Esophagus mucosa (tissue), 1 donor: ENCODE results near the gene MEIOSIN. TPM values are rescaled to one million over a fixed set of nuclear protein-coding genes. Genes with fewer than 3 reads are reported as not detected.

Experiments
- ATAC-seq: fragments of 200-7000 bp; cut with Tn5 transposase; one replicate; pipeline ENCODE4 v1.9.1; 2020
- total RNA-seq: library from RNA; stranded (reverse); gene quantifications from one replicate; pipeline ENCODE4 v1.2.4, GENCODE V29; 2023
- donor health status: DM: yes; HTN: yes; CAD: no.

MEIOSIN gene
- total RNA-seq, 1 donor from 2014 or later: not detected

GRCh38 chr19:45780146-45780447 lies 46.9 kb downstream of the MEIOSIN start:
- no peak for ATAC-seq

- ATAC-seq: no peak
These were observed 47.4 kb downstream of the MEIOSIN start for GRCh38 chr19:45780448-45781213.

GRCh38 chr19:45781214-45782161 lies 48.2 kb downstream of the MEIOSIN start:
- ATAC-seq: peak; percentile 60

DNA sequence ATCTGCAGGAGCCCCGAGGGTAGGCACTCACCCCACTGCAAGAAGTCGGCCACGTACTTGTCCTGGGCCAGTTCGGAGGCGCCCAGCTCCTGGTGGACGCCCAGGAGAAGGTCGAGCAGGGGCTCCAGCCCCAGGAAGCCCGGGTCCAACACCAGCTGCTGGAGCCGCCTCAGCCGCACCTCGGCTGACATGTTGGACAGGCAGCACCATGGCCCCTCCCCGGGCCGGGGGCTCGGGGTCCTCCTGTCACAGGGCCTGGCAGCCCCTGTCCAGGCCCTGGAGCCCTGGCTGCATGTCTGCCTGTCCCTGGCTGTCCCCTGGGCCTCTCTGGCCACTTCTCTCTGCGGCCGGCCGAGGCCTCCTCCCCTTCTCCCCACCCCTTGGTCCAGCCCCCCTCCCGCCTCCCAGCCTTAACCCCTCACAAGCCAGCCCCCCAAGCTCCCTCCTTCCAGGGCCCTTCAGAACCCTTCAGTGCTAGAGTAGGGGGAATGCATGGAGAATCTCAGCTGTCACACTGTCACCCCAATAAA lies 49.0 kb downstream of the MEIOSIN start, which contains the start of gene DMPK:
Gene DMPK (minus strand): TSS at position 329 of the 530 bp plus-strand sequence. CDS start 138 bp downstream, at position 191.
- ATAC-seq: no peak

GRCh38 chr19:45782820-45783785 lies 49.9 kb downstream of the MEIOSIN start:
- ATAC-seq: no peak

DNA sequence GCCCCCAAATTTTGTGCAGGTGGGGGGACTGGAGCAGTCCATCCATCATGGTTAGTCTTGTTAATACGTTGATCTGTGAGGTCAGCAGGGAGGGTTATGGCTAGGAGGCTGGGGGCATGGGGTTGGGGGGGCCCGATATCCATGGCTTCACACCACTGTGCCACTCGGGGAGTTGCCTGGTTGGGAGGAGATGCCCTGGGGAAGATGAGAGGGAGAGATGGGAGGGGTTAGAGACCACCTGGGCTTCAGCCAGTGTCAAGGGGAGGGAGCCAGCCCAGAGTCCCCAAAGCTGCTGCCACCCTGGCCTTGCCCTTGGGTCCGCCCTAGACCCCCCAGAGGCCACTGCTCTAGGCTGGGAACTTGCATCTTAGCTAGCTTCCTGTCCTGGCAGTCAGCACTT lies 50.9 kb downstream of the MEIOSIN start:
- no peak for ATAC-seq

DNA sequence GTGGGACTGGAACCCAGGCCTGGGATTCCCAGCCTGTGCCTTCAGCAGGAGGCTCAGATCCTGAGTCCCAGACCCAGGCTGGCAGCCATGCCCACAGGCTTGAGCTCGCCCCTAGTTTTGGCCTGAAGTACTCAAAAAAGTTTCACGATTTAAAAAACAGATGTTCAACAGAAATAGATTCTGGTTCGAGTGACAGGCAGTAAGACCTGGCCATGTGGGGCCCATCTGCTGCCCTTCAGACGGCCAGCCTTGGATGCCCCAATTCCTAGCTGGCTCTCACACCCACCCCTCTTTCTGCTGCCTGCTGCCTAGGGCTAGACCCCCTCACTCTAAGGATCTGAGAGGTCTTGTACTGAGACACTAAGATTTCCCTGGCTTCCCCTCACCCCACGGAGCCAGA lies 51.9 kb downstream of the MEIOSIN start:
- no peak for ATAC-seq

DNA sequence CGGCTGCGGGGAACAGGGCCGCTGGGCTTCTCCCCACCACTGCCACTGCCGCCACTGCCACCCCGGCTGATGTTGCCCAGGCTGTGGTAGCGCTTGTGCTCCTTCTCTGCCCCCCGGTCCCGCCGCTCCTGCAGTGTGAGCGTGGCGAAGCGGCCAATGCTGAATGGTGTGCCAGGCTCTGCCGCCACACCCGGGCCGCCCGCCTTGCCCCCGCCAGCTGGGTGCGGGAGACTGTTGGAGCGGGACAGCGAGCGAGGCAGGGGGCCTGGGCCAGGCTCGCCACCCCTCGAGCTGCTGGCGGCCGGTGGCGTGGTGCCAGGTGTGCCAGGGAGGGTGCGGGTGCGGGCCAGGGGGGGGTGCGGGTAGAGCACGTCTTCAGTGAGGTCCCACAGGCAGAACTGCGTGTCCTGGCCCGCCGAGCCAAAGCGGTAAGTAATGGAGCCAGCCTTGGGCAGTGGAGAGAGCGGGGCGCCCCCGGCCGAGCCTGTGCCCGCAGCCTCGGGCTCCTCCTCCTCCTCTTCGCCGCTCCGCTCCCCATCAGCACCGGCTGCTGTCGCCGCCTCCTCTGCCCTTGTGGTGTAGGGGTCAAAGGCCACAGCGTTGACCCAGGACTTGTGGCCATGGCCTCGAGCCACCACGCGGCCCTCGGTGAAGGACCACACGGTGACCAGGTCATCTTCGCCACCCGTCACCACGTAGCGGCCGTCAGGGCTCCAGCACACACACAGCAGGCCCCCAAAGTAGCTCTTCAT lies 52.7 kb downstream of the MEIOSIN start:
- no peak for ATAC-seq

- no peak for ATAC-seq
These were observed 53.3 kb downstream of the MEIOSIN start for GRCh38 chr19:45786533-45786894.

DNA sequence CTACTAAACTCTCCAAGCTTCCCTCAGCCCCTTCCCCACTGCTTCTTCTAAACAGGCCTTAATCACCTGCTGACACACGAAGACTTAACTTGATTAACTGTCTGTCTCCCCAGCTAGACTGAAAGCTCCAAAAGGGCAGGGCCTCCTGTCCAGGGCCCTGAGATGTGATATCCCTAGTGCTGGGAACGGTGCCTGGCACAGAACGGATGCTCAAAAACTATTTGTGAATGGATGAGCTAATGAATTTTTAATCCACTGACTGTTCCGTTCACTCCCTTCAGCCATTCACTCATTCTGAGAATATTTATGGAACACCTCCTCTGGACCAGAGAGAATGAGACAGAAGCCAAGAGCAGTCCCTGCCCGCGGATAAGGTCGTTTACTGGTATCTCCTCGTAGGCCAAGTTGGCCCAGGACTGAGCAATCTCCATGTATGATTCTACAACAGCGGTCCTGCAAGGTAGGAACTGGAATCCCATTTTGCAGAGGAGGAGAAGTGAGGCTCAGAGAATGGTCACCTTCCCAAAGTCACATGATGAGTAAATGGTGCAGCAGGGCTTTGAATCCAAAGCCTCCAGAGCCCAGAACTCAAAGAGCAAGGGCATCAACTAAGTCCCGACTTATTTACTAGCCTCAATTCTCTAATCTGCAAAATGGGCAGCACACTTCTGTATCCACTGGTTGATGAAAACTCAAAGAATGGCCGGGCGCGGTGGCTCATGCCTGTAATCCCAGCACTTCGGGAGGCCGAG lies 56.0 kb downstream of the MEIOSIN start:
- no peak for ATAC-seq

GRCh38 chr19:45790942-45791341 lies 57.7 kb downstream of the MEIOSIN start:
- no peak for ATAC-seq

GRCh38 chr19:45791744-45792469 lies 58.7 kb downstream of the MEIOSIN start:
- no peak for ATAC-seq

DNA sequence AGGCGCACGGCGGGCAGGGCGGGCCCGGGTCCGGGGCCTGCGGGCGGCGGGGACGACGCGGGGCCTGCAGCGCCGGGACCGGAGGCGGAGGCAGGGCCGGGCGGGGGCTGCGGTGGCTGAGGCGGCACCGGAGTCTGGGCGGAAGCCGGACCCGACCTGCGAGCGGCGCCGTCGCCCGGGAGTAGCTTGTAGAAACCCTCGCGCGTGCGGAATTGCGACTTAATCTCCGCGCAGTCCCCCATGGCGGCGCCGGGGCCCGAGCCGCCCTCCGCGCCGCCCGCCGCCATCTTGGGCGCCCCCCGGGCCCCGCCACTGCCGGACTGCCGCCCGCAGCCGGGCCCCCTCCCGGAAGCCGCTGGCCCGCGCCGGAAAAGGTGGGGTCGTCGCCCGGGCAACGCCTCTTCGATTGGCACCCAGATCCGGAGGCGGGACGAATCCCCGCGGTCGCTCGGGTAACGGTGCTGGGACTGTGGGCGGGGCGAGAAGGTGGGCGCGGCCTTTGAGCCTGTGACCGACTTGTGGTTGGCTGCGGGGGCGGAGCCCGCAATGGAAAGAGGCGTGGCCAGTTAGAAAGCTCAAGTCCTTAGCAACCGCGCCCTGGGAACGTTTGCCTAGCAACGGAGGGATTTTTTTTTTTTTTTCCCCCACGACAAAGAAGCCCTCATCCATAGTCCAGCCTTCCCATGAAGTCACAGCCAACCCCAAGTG lies 59.4 kb downstream of the MEIOSIN start, which contains the start of gene DMWD:
Gene DMWD (minus strand): TSS at position 376 of the 708 bp plus-strand sequence. CDS start 89 bp downstream, at position 287.
- ATAC-seq: peak; percentile 98

GRCh38 chr19:45793178-45793564 lies 59.9 kb downstream of the MEIOSIN start:
- ATAC-seq: no peak

GRCh38 chr19:45793876-45794275 lies 60.6 kb downstream of the MEIOSIN start:
- ATAC-seq: no peak

GRCh38 chr19:45794627-45795026 lies 61.4 kb downstream of the MEIOSIN start:
- ATAC-seq: no peak

GRCh38 chr19:45798995-45799517 lies 65.8 kb downstream of the MEIOSIN start:
- ATAC-seq: peak; percentile 72

DNA sequence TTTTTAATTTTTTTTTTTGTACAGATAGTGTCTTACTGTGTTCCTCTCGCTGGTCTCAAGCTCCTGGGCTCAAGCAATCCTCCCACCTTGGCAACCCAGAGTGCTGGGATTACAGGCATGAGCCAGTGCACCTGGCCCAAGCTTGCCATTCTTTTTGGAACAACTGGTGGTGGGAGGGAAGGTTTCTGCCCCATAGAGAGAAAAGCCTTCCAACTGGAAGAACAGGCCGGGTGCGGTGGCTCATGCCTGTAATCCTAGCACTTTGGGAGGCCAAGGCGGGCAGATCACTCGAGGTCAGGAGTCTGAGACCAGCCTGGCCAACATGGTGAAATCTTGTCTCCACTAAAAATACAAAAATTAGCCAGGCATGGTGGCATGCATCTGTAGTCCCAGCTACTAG lies 66.3 kb downstream of the MEIOSIN start:
- peak; percentile 76 for ATAC-seq

DNA sequence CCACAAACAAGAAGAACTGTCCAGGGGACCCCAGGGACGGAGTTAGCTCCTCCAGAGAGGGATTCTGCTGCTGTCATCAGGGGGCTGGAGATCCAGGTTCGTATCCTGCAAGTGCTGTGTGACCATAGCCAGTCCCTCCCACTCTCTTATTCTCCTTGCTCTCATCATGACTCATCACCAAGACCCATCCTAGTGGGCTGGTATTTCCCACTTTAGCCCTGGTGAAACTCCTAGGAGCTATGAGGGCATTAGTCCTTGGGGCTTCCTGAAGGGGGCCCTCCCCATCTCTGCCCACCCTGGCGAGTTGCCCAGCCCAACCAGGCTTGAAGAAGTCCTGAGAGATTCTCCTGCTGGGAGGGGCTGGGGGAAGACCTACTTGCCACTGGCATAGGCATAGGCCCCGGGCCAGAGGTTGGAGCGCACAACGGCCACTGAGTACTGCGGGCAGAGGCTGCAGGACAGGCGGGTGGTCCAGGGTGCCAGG lies 66.9 kb downstream of the MEIOSIN start:
- ATAC-seq: peak; percentile 55
